ENCODE measurements around the gene CELA3B. TPM values are rescaled to one million over a fixed set of nuclear protein-coding genes. Genes with fewer than 3 reads are reported as not detected.
"Not testable (repeated sequence)": the region's sequence is repeated elsewhere in the genome, so short reads cannot be mapped to it uniquely, and the experiment has no call there.

The CELA3B gene
- total and polyA plus RNA-seq, 5 donors from 2014 or later, result not detected

DNA sequence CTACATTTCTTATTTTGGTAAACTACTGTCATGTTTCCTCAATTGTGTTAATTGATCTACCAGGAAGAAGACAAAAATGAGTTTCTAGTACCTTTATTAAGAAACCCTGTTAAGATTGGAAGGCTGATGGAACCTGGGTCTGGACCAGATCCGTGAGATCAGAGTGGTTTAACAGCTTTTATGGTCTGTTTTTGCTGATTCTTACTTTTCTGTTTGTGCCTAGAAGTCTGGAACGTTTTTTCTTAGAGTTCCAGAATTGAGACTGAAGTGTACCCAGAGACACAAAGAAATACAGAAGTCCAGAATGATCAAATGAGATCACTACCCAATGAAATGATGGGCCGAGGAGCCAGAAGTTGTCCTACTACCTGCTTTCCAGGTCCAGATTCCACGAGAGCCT, 53.2 kb downstream of the CELA3B start:
- ATAC-seq (ENCODE audit: low read depth in 2 of 2) (no peak), DNase-seq (no peak)
- H3K27me3 ChIP-seq (ENCODE audit: control insufficient read depth, insufficient read depth, low read length), result no peaks in the 10 kb centered on the region
- H3K36me3 Mint-ChIP-seq, result peaks cover 4% of the 10 kb centered on the region
- no peaks in the 10 kb centered on the region for H3K9me3 Mint-ChIP-seq
- H3K4me3 ChIP-seq (ENCODE audit: low read depth, low read length), result no peak overlapping the region
- H3K27me3 Mint-ChIP-seq, result peaks cover 5% of the 10 kb centered on the region
- H3K27ac ChIP-seq (ENCODE audit: insufficient read depth, low read length, poor library complexity, severe bottlenecking), result no peak overlapping the region
- peaks cover 30% of the 10 kb centered on the region for H3K4me1 ChIP-seq (ENCODE audit: control insufficient read depth, insufficient read depth, low read length, poor library complexity, severe bottlenecking)
- H3K9me3 ChIP-seq (ENCODE audit: control insufficient read depth in 2 of 2, low read length in 2 of 2), result no peaks in the 10 kb centered on the region
- peak overlapping the region; percentile 44 to 75 (median 75) for H3K27ac Mint-ChIP-seq
- H3K4me1 Mint-ChIP-seq, result peaks cover 5 to 66% (median 28%) of the 10 kb centered on the region in 4 donors
- no peak overlapping the region for H3K4me3 Mint-ChIP-seq
- no peaks in the 10 kb centered on the region for H3K36me3 ChIP-seq (ENCODE audit: control insufficient read depth, insufficient read depth, low read length)

DNA sequence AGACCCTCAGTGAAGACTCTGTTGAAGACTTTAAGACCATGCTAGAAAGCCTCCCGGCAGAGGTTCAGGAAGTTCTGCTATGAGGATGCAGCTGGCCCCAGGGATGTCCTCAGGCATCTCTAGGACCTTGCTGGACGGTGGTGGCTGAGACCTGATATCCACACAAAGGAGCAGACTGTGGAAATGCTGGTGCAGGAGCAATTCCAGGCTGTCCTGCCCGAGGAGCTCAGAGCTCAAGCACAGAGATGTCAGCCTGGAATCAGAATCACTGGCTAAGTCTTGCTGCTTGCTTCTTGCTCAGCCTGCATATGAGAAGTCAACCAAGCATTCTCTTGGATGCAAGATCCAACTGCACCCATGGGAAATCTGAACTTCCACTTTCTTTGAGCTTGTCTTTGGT, 53.7 kb downstream of the CELA3B start:
- no peaks in the 10 kb centered on the region for H3K27me3 ChIP-seq (ENCODE audit: control insufficient read depth, insufficient read depth, low read length)
- no peaks in the 10 kb centered on the region for H3K36me3 ChIP-seq (ENCODE audit: control insufficient read depth, insufficient read depth, low read length)
- DNase-seq (no peak), ATAC-seq (ENCODE audit: low read depth in 2 of 2) (no peak)
- Mint-ChIP-seq H3K27me3 (peaks cover 4% of the 10 kb centered on the region), H3K36me3 (peaks cover 4% of the 10 kb centered on the region), H3K4me3 (no peak overlapping the region), H3K9me3 (no peaks in the 10 kb centered on the region), H3K27ac (peak overlapping the region in 2 of 3 donors; percentile 44 to 75), H3K4me1 (peaks cover 5 to 64% (median 29%) of the 10 kb centered on the region in 4 donors)
- no peaks in the 10 kb centered on the region for H3K9me3 ChIP-seq (ENCODE audit: control insufficient read depth in 2 of 2, low read length in 2 of 2)
- no peak overlapping the region for H3K27ac ChIP-seq (ENCODE audit: insufficient read depth, low read length, poor library complexity, severe bottlenecking)
- peaks cover 28% of the 10 kb centered on the region for H3K4me1 ChIP-seq (ENCODE audit: control insufficient read depth, insufficient read depth, low read length, poor library complexity, severe bottlenecking)
- no peak overlapping the region for H3K4me3 ChIP-seq (ENCODE audit: low read depth, low read length)

DNA sequence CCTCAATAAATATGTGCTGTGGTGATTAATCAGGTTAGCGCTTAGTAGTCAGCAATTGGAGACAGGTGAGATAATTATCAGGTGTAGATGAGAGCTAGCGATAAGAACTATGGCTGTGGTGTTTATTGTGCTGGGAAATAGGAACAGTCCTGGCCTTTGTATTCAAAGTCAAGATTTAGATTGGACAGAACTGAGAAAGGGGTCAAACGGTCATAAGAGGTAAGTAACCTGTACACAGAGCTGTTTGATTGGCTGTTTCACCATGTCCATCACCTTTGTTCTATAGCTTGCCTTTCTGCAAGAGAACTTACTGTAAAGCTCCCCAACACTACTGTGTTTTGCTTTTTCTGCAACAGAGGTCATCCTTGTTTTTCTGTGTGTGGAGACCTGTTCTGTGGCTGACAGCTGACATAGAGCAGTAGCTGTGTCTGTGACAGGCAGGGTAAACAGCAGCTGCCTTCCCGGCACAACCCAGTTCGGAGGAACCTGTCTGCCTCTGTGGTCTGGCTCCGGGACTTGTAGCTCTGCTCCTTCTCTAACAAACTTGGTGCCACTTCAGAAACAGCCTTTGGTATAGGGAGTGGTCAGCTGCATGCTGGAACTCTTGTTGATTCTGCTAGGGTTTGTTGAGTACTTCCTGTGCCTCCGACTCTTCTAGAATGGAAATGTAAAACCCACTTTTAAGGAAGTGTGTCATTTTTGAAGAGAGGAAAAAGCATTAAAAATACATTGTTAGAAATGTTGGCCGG, 54.6 kb downstream of the CELA3B start:
- no peaks in the 10 kb centered on the region for H3K36me3 ChIP-seq (ENCODE audit: control insufficient read depth, insufficient read depth, low read length)
- H3K4me3 ChIP-seq (ENCODE audit: low read depth, low read length), result peak overlapping the region; percentile 48
- DNase-seq (peak in 2 of 3 donors; percentile 26 to 58), ATAC-seq (ENCODE audit: low read depth in 2 of 2) (peak; percentile 69 to 89)
- H3K27ac Mint-ChIP-seq, result peak overlapping the region; percentile 25 to 67 (median 35)
- H3K27me3 Mint-ChIP-seq, result no peaks in the 10 kb centered on the region
- H3K4me3 Mint-ChIP-seq, result peak overlapping the region in 3 of 4 donors; percentile 65 to 68 (median 65)
- H3K4me1 ChIP-seq (ENCODE audit: control insufficient read depth, insufficient read depth, low read length, poor library complexity, severe bottlenecking), result peaks cover 21% of the 10 kb centered on the region
- no peak overlapping the region for H3K27ac ChIP-seq (ENCODE audit: insufficient read depth, low read length, poor library complexity, severe bottlenecking)
- no peaks in the 10 kb centered on the region for H3K27me3 ChIP-seq (ENCODE audit: control insufficient read depth, insufficient read depth, low read length)
- no peaks in the 10 kb centered on the region for H3K9me3 Mint-ChIP-seq
- H3K4me1 Mint-ChIP-seq, result peaks cover 5 to 57% (median 21%) of the 10 kb centered on the region in 4 donors
- no peaks in the 10 kb centered on the region for H3K36me3 Mint-ChIP-seq
- no peaks in the 10 kb centered on the region for H3K9me3 ChIP-seq (ENCODE audit: control insufficient read depth in 2 of 2, low read length in 2 of 2)

DNA sequence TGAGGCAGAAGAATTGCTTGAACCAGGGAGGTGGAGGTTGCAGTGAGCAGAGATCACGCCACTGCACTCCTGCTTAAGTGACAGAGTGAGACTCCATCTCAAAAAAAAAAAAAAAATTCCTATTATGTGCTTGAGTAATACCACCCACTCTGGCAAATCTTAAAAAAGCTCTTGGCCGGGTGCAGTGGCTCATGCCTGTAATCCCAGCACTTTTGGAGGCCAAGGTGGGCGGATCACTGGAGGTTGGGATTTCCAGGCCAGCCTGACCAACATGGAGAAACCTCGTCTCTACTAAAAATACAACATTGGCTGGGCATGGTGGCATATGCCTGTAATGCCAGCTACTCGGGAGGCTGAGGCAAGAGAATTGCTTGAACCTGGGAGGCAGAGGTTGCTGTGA, 58.0 kb downstream of the CELA3B start:
- not testable (repeated sequence) for H3K9me3 ChIP-seq (ENCODE audit: control insufficient read depth in 2 of 2, low read length in 2 of 2); H3K27ac Mint-ChIP-seq; H3K9me3 Mint-ChIP-seq; ATAC-seq (ENCODE audit: low read depth in 2 of 2); H3K4me3 Mint-ChIP-seq; H3K27me3 Mint-ChIP-seq; H3K4me3 ChIP-seq (ENCODE audit: low read depth, low read length); DNase-seq; H3K27me3 ChIP-seq (ENCODE audit: control insufficient read depth, insufficient read depth, low read length); H3K36me3 ChIP-seq (ENCODE audit: control insufficient read depth, insufficient read depth, low read length); H3K27ac ChIP-seq (ENCODE audit: insufficient read depth, low read length, poor library complexity, severe bottlenecking); H3K36me3 Mint-ChIP-seq
- H3K4me1 Mint-ChIP-seq, result peaks cover 6 to 56% (median 22%) of the 10 kb centered on the region in 4 donors
- H3K4me1 ChIP-seq (ENCODE audit: control insufficient read depth, insufficient read depth, low read length, poor library complexity, severe bottlenecking), result peaks cover 32% of the 10 kb centered on the region

DNA sequence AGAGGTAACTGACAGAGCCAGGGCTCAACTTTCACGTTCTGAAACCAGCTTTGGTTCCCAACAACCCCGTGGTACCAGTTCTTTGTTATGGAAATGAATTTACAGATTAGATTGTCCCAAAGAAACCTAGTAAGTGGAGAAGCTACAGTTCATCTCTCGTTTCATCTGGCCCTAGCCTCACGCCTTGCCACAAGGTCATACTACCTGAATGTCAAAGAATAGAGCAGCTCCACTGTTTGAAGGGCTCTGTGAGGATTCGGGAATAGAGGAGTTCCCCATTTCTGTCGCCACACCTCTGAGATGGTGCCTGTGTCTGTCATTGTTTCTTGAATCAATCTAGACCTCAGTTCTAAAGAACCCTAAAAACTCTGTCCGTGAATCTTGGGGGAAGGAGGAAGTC, 60.7 kb downstream of the CELA3B start:
- peak overlapping the region; percentile 14 to 99 (median 99) for H3K27ac Mint-ChIP-seq
- peaks cover 0 to 3% (median 0%) of the 10 kb centered on the region in 7 donors for H3K9me3 Mint-ChIP-seq
- ATAC-seq (ENCODE audit: low read depth in 2 of 2) (no peak), DNase-seq (no peak)
- H3K27me3 ChIP-seq (ENCODE audit: control insufficient read depth, insufficient read depth, low read length), result no peaks in the 10 kb centered on the region
- no peaks in the 10 kb centered on the region for H3K36me3 Mint-ChIP-seq
- peaks cover 11 to 56% (median 29%) of the 10 kb centered on the region in 4 donors for H3K4me1 Mint-ChIP-seq
- H3K27me3 Mint-ChIP-seq, result no peaks in the 10 kb centered on the region
- no peaks in the 10 kb centered on the region for H3K9me3 ChIP-seq (ENCODE audit: control insufficient read depth in 2 of 2, low read length in 2 of 2)
- peak overlapping the region; percentile 0 for H3K27ac ChIP-seq (ENCODE audit: insufficient read depth, low read length, poor library complexity, severe bottlenecking)
- no peak overlapping the region for H3K4me3 ChIP-seq (ENCODE audit: low read depth, low read length)
- no peaks in the 10 kb centered on the region for H3K36me3 ChIP-seq (ENCODE audit: control insufficient read depth, insufficient read depth, low read length)
- H3K4me3 Mint-ChIP-seq, result peak overlapping the region in 3 of 4 donors; percentile 41 to 78 (median 62)
- H3K4me1 ChIP-seq (ENCODE audit: control insufficient read depth, insufficient read depth, low read length, poor library complexity, severe bottlenecking), result peaks cover 46% of the 10 kb centered on the region

DNA sequence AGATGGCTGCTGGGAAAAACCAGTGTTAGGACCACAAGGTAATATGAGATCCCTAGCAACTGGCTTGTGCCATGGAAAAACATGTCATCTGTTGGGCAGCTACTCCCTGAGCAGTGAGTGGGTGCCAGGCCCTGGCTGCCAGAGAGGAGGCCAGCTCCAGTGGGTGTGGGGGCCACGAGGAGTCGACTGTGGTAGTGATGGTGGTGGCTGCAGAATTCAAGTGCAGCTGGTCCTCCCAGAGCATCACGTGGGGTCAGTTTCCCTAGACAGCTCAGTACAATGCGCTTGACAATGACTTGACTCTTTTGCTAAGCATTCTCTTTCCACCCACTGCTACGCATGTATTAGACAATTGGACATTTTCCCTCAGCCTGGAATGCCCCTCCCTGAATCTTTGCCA, 61.2 kb downstream of the CELA3B start:
- Histone ChIP-seq H3K27me3 (ENCODE audit: control insufficient read depth, insufficient read depth, low read length) (no peaks in the 10 kb centered on the region), H3K27ac (ENCODE audit: insufficient read depth, low read length, poor library complexity, severe bottlenecking) (peak overlapping the region; percentile 0)

More for the DNA sequence above, 61.2 kb downstream of the CELA3B start:
- peak overlapping the region; percentile 41 to 87 (median 70) for H3K4me3 Mint-ChIP-seq
- H3K4me1 Mint-ChIP-seq, result peaks cover 16 to 56% (median 32%) of the 10 kb centered on the region in 4 donors
- peaks cover 0 to 3% (median 0%) of the 10 kb centered on the region in 7 donors for H3K9me3 Mint-ChIP-seq
- peak overlapping the region; percentile 97 to 99 (median 99) for H3K27ac Mint-ChIP-seq
- Histone ChIP-seq H3K9me3 (ENCODE audit: control insufficient read depth in 2 of 2, low read length in 2 of 2) (no peaks in the 10 kb centered on the region), H3K36me3 (ENCODE audit: control insufficient read depth, insufficient read depth, low read length) (no peaks in the 10 kb centered on the region), H3K4me1 (ENCODE audit: control insufficient read depth, insufficient read depth, low read length, poor library complexity, severe bottlenecking) (peaks cover 51% of the 10 kb centered on the region), H3K4me3 (ENCODE audit: low read depth, low read length) (no peak overlapping the region)
- ATAC-seq (ENCODE audit: low read depth in 2 of 2) (no peak), DNase-seq (no peak)
- peaks cover 2% of the 10 kb centered on the region for H3K27me3 Mint-ChIP-seq
- peaks cover under 1% of the 10 kb centered on the region for H3K36me3 Mint-ChIP-seq

Other genes with a start within 250 kb of the CELA3B start
- gene USP48, start 193.9 kb upstream of the CELA3B start, total RNA-seq, result 126 TPM
- gene USP48, start 193.9 kb upstream of the CELA3B start, polyA plus RNA-seq, result 10 to 100 TPM; 31.3 to 52.9 (median 36.6) TPM
- gene LDLRAD2, start 164.8 kb upstream of the CELA3B start, total RNA-seq, result 0.27 TPM
- gene LDLRAD2, start 164.8 kb upstream of the CELA3B start, polyA plus RNA-seq, result not detected
- gene HSPG2, start 39.7 kb upstream of the CELA3B start, total RNA-seq, result 3.2 TPM
- gene HSPG2, start 39.7 kb upstream of the CELA3B start, polyA plus RNA-seq, result under 1 TPM in 3 of 4 donors, not detected in 1; 0.05 to 0.23 (median 0.10) TPM
- not detected for gene CELA3A, start 24.6 kb downstream of the CELA3B start, total RNA-seq
- gene CELA3A, start 24.6 kb downstream of the CELA3B start, polyA plus RNA-seq, result not detected
- 376 TPM for gene CDC42, start 75.7 kb downstream of the CELA3B start, total RNA-seq
- gene CDC42, start 75.7 kb downstream of the CELA3B start, polyA plus RNA-seq, result 100 to 1,000 TPM; 290 to 513 (median 434) TPM
- not detected for gene WNT4, start 166.1 kb downstream of the CELA3B start, total RNA-seq
- gene WNT4, start 166.1 kb downstream of the CELA3B start, polyA plus RNA-seq, result under 1 TPM in 2 of 4 donors, not detected in 2; 0.06 to 0.13 TPM